Measurements from ENCODE around the gene LAMA3.

Gene LAMA3

GRCh38 chr18:23906658-23907057 is 217.4 kb downstream of the LAMA3 start:
- Histone ChIP-seq H3K9me3 (ENCODE audit: control insufficient read depth in 2 of 2, low read length in 2 of 2) (peaks cover 0 to 2% of the 10 kb centered on the region in 2 donors), H3K4me1 (ENCODE audit: control insufficient read depth, insufficient read depth, low read length) (no peaks in the 10 kb centered on the region), H3K27me3 (ENCODE audit: control insufficient read depth in 1 of 2, insufficient read depth in 2 of 2, low read length in 2 of 2) (no peaks in the 10 kb centered on the region), H3K36me3 (ENCODE audit: control insufficient read depth in 2 of 2, insufficient read depth in 2 of 2, low read length in 2 of 2) (no peaks in the 10 kb centered on the region), H3K27ac (ENCODE audit: low read length) (no peak overlapping the region), H3K9ac (ENCODE audit: low read length in 2 of 2) (no peak overlapping the region), H3K4me3 (ENCODE audit: low read length in 2 of 2) (no peak overlapping the region)

GRCh38 chr18:23908827-23909226 is 219.6 kb downstream of the LAMA3 start:
- Histone ChIP-seq H3K36me3 (ENCODE audit: control insufficient read depth in 2 of 2, insufficient read depth in 2 of 2, low read length in 2 of 2) (no peaks in the 10 kb centered on the region), H3K9ac (ENCODE audit: low read length in 2 of 2) (no peak overlapping the region), H3K4me1 (ENCODE audit: control insufficient read depth, insufficient read depth, low read length) (no peaks in the 10 kb centered on the region)

GRCh38 chr18:23910032-23910431 is 220.8 kb downstream of the LAMA3 start:
- no peak overlapping the region for H3K4me3 ChIP-seq (ENCODE audit: low read length in 2 of 2)
- H3K27me3 ChIP-seq (ENCODE audit: control insufficient read depth in 1 of 2, insufficient read depth in 2 of 2, low read length in 2 of 2): no peaks in the 10 kb centered on the region
- H3K27ac ChIP-seq (ENCODE audit: low read length): no peak overlapping the region
- no peak overlapping the region for H3K9ac ChIP-seq (ENCODE audit: low read length in 2 of 2)
- H3K36me3 ChIP-seq (ENCODE audit: control insufficient read depth in 2 of 2, insufficient read depth in 2 of 2, low read length in 2 of 2): no peaks in the 10 kb centered on the region
- H3K4me1 ChIP-seq (ENCODE audit: control insufficient read depth, insufficient read depth, low read length): no peaks in the 10 kb centered on the region
- peaks cover 0 to 2% of the 10 kb centered on the region in 2 donors for H3K9me3 ChIP-seq (ENCODE audit: control insufficient read depth in 2 of 2, low read length in 2 of 2)

More at GRCh38 chr18:23908827-23909226, 219.6 kb downstream of the LAMA3 start:
- Histone ChIP-seq H3K9me3 (ENCODE audit: control insufficient read depth in 2 of 2, low read length in 2 of 2) (peaks cover 0 to 2% of the 10 kb centered on the region in 2 donors), H3K4me3 (ENCODE audit: low read length in 2 of 2) (no peak overlapping the region), H3K27me3 (ENCODE audit: control insufficient read depth in 1 of 2, insufficient read depth in 2 of 2, low read length in 2 of 2) (no peaks in the 10 kb centered on the region), H3K27ac (ENCODE audit: low read length) (no peak overlapping the region)

- no peak overlapping the region for H3K9ac ChIP-seq (ENCODE audit: low read length in 2 of 2)
- no peak overlapping the region for H3K27ac ChIP-seq (ENCODE audit: low read length)
- no peak overlapping the region for H3K4me3 ChIP-seq (ENCODE audit: low read length in 2 of 2)
- H3K9me3 ChIP-seq (ENCODE audit: control insufficient read depth in 2 of 2, low read length in 2 of 2): peaks cover 0 to 2% of the 10 kb centered on the region in 2 donors
- no peaks in the 10 kb centered on the region for H3K27me3 ChIP-seq (ENCODE audit: control insufficient read depth in 1 of 2, insufficient read depth in 2 of 2, low read length in 2 of 2)
- H3K4me1 ChIP-seq (ENCODE audit: control insufficient read depth, insufficient read depth, low read length): no peaks in the 10 kb centered on the region
- no peaks in the 10 kb centered on the region for H3K36me3 ChIP-seq (ENCODE audit: control insufficient read depth in 2 of 2, insufficient read depth in 2 of 2, low read length in 2 of 2)
Measured at GRCh38 chr18:23912356-23912755, 223.1 kb downstream of the LAMA3 start.

- Histone ChIP-seq H3K9ac (ENCODE audit: low read length in 2 of 2) (no peak overlapping the region), H3K4me1 (ENCODE audit: control insufficient read depth, insufficient read depth, low read length) (no peaks in the 10 kb centered on the region), H3K36me3 (ENCODE audit: control insufficient read depth in 2 of 2, insufficient read depth in 2 of 2, low read length in 2 of 2) (no peaks in the 10 kb centered on the region), H3K9me3 (ENCODE audit: control insufficient read depth in 2 of 2, low read length in 2 of 2) (no peaks in the 10 kb centered on the region), H3K4me3 (ENCODE audit: low read length in 2 of 2) (no peak overlapping the region), H3K27ac (ENCODE audit: low read length) (no peak overlapping the region), H3K27me3 (ENCODE audit: control insufficient read depth in 1 of 2, insufficient read depth in 2 of 2, low read length in 2 of 2) (no peaks in the 10 kb centered on the region)
Measured at GRCh38 chr18:23916338-23916737, 227.1 kb downstream of the LAMA3 start.

GRCh38 chr18:23918395-23919032 is 229.3 kb downstream of the LAMA3 start:
- no peaks in the 10 kb centered on the region for H3K36me3 ChIP-seq (ENCODE audit: control insufficient read depth in 2 of 2, insufficient read depth in 2 of 2, low read length in 2 of 2)
- no peaks in the 10 kb centered on the region for H3K4me1 ChIP-seq (ENCODE audit: control insufficient read depth, insufficient read depth, low read length)
- H3K27ac ChIP-seq (ENCODE audit: low read length): no peak overlapping the region
- H3K27me3 ChIP-seq (ENCODE audit: control insufficient read depth in 1 of 2, insufficient read depth in 2 of 2, low read length in 2 of 2): no peaks in the 10 kb centered on the region
- H3K9me3 ChIP-seq (ENCODE audit: control insufficient read depth in 2 of 2, low read length in 2 of 2): no peaks in the 10 kb centered on the region
- H3K9ac ChIP-seq (ENCODE audit: low read length in 2 of 2): no peak overlapping the region
- H3K4me3 ChIP-seq (ENCODE audit: low read length in 2 of 2): no peak overlapping the region

- H3K9ac ChIP-seq (ENCODE audit: low read length in 2 of 2): no peak overlapping the region
- H3K4me1 ChIP-seq (ENCODE audit: control insufficient read depth, insufficient read depth, low read length): no peaks in the 10 kb centered on the region
- H3K9me3 ChIP-seq (ENCODE audit: control insufficient read depth in 2 of 2, low read length in 2 of 2): no peaks in the 10 kb centered on the region
- H3K27me3 ChIP-seq (ENCODE audit: control insufficient read depth in 1 of 2, insufficient read depth in 2 of 2, low read length in 2 of 2): no peaks in the 10 kb centered on the region
- no peak overlapping the region for H3K27ac ChIP-seq (ENCODE audit: low read length)
- H3K36me3 ChIP-seq (ENCODE audit: control insufficient read depth in 2 of 2, insufficient read depth in 2 of 2, low read length in 2 of 2): no peaks in the 10 kb centered on the region
- no peak overlapping the region for H3K4me3 ChIP-seq (ENCODE audit: low read length in 2 of 2)
Measured at GRCh38 chr18:23920054-23920453, 230.8 kb downstream of the LAMA3 start.

- Histone ChIP-seq H3K9me3 (ENCODE audit: control insufficient read depth in 2 of 2, low read length in 2 of 2) (no peaks in the 10 kb centered on the region), H3K4me3 (ENCODE audit: low read length in 2 of 2) (no peak overlapping the region), H3K4me1 (ENCODE audit: control insufficient read depth, insufficient read depth, low read length) (no peaks in the 10 kb centered on the region), H3K27me3 (ENCODE audit: control insufficient read depth in 1 of 2, insufficient read depth in 2 of 2, low read length in 2 of 2) (no peaks in the 10 kb centered on the region), H3K36me3 (ENCODE audit: control insufficient read depth in 2 of 2, insufficient read depth in 2 of 2, low read length in 2 of 2) (no peaks in the 10 kb centered on the region), H3K9ac (ENCODE audit: low read length in 2 of 2) (no peak overlapping the region), H3K27ac (ENCODE audit: low read length) (no peak overlapping the region)
Measured at GRCh38 chr18:23921716-23922285, 232.5 kb downstream of the LAMA3 start.

- no peaks in the 10 kb centered on the region for H3K27me3 ChIP-seq (ENCODE audit: control insufficient read depth in 1 of 2, insufficient read depth in 2 of 2, low read length in 2 of 2)
- H3K27ac ChIP-seq (ENCODE audit: low read length): no peak overlapping the region
- H3K4me1 ChIP-seq (ENCODE audit: control insufficient read depth, insufficient read depth, low read length): no peaks in the 10 kb centered on the region
- no peak overlapping the region for H3K4me3 ChIP-seq (ENCODE audit: low read length in 2 of 2)
- no peaks in the 10 kb centered on the region for H3K36me3 ChIP-seq (ENCODE audit: control insufficient read depth in 2 of 2, insufficient read depth in 2 of 2, low read length in 2 of 2)
- H3K9me3 ChIP-seq (ENCODE audit: control insufficient read depth in 2 of 2, low read length in 2 of 2): no peaks in the 10 kb centered on the region
- no peak overlapping the region for H3K9ac ChIP-seq (ENCODE audit: low read length in 2 of 2)
Measured at GRCh38 chr18:23922939-23923338, 233.7 kb downstream of the LAMA3 start.

- H3K27me3 ChIP-seq (ENCODE audit: control insufficient read depth in 1 of 2, insufficient read depth in 2 of 2, low read length in 2 of 2): no peaks in the 10 kb centered on the region
- H3K9me3 ChIP-seq (ENCODE audit: control insufficient read depth in 2 of 2, low read length in 2 of 2): no peaks in the 10 kb centered on the region
- no peak overlapping the region for H3K4me3 ChIP-seq (ENCODE audit: low read length in 2 of 2)
- H3K27ac ChIP-seq (ENCODE audit: low read length): no peak overlapping the region
- no peak overlapping the region for H3K9ac ChIP-seq (ENCODE audit: low read length in 2 of 2)
- H3K36me3 ChIP-seq (ENCODE audit: control insufficient read depth in 2 of 2, insufficient read depth in 2 of 2, low read length in 2 of 2): no peaks in the 10 kb centered on the region
- H3K4me1 ChIP-seq (ENCODE audit: control insufficient read depth, insufficient read depth, low read length): peaks cover 2% of the 10 kb centered on the region
Measured at GRCh38 chr18:23924813-23925212, 235.6 kb downstream of the LAMA3 start.

- Histone ChIP-seq H3K4me1 (ENCODE audit: control insufficient read depth, insufficient read depth, low read length) (peaks cover 2% of the 10 kb centered on the region), H3K4me3 (ENCODE audit: low read length in 2 of 2) (no peak overlapping the region), H3K9ac (ENCODE audit: low read length in 2 of 2) (no peak overlapping the region), H3K27ac (ENCODE audit: low read length) (no peak overlapping the region), H3K36me3 (ENCODE audit: control insufficient read depth in 2 of 2, insufficient read depth in 2 of 2, low read length in 2 of 2) (no peaks in the 10 kb centered on the region), H3K27me3 (ENCODE audit: control insufficient read depth in 1 of 2, insufficient read depth in 2 of 2, low read length in 2 of 2) (no peaks in the 10 kb centered on the region), H3K9me3 (ENCODE audit: control insufficient read depth in 2 of 2, low read length in 2 of 2) (no peaks in the 10 kb centered on the region)
Measured at GRCh38 chr18:23926571-23926970, 237.3 kb downstream of the LAMA3 start.
